Urothelium cell line (cell line): ENCODE data around the gene ELK4.
"Not testable (repeated sequence)": the region's sequence is repeated elsewhere in the genome, so short reads cannot be mapped to it uniquely, and the experiment has no call there.

Source experiments
- DNase-seq: peaks from one replicate; pipeline ENCODE4 v3.0.0; 2011; ENCODE audit warnings: low spot score, mixed read lengths
- FAIRE-seq: peaks from 2 replicates; lab custom pipeline; 2011; peaks lifted over from hg19 to GRCh38; lab: Jason Lieb, UNC

The ELK4 gene

DNA sequence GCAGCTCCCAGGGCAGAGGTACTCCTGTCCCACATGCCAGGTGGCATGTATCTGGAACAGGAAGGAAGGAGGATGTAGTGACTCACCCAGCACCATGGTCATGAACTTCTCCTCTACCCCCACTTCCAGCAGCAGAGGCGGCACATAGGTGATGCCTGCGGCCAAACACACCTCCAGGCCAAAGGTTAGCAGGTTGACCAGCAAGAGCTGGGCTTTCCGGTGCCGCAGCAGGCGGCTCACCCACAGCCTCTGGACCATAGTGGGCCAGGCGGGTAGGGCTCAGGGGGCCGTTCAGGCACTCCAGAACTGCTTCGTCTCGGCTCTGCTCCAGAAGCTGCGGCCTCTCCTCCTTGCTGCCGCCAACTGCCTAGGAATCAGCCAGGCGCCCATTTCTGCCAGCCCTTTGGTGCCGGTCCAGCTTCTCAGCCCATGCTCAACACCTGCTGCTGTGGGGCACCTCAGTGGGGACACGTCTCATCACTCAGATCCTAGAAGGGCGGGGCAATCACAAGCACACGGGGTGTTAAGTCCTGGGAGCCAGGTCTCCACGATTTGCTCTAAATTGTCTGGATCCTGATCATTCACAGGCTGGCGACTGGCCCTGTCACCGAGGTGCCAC, 32.7 kb upstream of the ELK4 start:
- DNase-seq (no peak), FAIRE-seq (peak; percentile 23)

DNA sequence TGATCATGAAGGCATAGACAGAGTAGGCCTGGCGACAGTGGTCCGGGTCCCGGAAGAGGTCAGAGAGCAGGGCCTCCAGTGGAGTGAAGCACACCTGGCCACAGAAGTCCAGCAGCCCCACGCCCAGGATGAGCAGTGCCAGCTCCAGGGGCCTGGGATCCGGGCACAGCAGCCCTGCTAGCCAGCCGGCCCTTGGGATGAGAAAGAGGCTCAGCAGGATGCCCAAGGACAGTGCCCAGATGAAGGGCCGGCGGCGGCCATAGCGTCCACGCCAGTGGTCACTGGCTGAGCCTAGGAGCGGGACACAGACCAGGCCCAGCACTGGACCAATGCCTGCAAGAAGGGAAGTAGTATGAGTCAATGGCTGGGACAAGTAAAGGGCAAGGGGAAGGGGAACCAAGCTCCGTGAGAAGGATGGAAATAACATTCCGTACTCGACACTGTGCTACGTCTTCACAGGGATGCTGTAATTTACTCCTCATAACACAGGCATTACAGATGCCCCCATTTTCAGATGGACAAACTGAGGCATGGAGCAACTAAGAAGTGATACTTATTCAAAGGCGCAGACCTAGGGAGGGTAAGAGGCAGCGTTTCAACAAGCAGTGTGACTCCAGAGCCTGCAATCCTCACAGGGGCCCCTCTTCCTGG, 31.6 kb upstream of the ELK4 start:
- no peak for FAIRE-seq
- DNase-seq: no peak

DNA sequence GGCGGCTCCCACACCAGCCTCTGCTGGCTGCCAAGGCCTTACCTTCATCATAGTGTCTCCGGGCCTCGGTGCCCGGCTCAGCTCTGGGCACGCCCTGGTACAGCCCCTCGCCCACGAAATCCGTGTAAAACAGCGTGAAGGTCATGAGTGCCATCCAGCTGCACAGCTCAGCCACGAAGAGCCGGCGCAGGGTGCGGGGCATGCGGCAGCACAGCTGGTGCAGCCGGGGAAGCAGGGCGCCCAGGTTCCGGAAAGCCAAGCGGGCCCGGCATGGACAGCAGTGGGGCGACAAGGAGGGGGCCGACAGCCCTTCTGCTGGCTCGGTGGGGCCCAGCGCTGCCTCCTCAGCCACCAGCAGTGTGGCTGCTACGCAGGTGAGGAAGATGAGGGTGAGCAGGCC, 31.0 kb upstream of the ELK4 start:
- DNase-seq: no peak
- no peak for FAIRE-seq

DNA sequence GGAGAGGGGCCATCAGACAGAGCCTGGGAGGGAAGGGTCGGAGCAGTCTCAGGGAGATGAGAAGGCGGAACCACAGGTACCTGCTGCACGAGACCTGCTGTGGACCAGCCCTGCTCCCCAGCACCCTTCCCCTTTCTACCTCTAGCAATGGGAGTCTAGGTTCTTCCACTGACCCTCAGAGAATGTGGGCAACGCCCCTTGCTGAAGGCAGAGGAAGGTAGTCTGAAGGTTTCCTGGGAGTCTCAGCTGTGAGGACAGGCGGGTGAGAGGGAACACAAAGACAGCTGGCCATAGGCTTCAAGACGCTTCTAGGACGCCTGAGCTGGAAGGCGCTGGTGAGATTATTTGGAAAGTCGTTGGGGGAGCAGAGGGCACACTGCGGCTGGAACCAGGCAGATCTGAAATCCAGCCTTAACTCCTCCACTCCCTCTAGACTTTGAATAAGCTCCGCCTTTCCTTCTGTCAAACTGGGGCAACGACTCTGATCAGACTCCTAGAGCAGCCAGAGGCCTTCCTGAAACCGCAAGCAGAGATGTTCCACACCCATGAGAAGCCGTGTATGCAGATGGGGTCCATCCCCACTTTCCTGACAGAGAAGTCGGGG, 30.4 kb upstream of the ELK4 start:
- DNase-seq (no peak), FAIRE-seq (no peak)

DNA sequence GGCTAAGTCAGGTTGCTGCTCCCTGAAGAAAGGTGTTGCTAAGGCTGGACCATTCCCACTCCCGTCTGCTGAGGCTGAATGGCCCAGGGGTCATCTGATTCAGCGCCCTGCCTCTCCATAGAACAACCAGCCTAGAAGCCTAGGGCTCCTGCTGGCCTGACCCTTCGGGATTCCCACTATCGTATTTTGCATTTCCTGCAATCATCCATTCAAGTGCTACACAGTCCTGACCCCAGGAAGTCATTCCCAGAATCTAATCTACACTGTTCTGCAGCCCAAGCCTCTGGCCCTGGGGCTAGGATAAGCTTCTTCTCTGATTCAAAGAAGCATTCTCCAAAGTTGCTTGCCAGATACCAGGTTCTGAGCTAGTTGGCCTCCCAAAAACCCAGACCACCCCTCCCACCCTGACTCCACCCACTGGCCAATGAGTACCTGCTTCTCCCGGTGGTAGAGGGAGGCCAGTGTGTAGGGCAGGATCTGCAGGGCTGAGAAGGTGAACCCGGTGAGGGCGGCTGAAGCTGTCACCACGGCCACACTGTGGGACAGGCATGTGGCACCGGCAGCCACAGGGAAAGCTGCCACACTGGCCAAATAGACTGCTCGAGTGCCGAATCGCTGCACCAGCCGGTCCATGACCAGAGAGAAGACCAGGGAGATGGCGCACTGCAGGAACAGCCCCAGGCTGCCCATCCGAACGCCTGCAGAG, 29.8 kb upstream of the ELK4 start:
- DNase-seq (no peak), FAIRE-seq (no peak)

DNA sequence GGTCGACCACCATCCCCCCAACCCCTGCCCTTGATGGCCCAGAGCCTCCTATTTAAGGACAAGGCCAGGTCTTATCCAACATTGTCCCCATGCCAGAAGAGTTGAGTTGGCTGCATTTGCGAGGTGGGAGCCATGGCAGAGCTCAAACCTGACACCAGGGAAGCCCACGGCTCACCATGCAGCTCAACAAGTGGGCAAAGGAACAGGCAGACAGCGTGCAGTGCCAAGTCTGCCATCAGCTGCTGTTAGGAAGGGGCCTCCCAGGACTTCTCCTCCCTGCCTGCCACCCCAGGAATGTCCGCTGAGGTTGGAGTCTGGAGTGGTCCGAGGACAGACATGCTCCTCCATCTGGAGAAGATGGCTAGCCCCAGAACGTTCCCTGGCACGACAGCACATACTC, 28.6 kb upstream of the ELK4 start:
- DNase-seq: no peak
- no peak for FAIRE-seq

DNA sequence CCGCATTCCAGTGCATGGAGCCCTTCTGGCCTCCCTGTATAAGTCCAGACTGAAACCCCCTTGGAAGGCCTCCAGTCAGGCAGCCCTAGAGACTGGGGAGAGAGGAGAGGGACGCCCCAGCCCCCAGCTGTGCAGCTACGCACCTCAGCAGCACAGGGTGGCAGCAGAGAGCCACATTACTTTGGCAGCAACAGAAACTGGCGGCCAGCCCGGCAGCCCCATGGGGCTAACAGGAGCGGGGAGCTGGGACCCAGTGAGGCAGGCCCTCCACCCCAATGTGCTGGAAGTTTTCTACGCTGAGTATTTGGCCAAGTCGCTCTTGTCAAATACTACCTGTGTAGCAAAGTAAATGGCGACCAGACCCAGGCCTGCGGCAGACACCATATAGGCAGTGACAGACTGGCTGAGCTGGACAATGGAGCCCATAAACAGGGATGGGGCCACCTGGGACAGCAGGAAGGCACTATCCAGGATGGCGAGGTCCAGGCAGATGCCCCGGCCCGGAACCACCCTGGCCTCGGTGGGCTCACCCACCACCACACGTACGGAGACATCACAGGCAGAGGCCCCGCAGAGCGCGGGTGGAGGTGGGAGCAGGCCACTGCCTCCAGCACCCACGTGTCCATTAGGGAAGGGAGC, 27.3 kb upstream of the ELK4 start:
- DNase-seq (peak; percentile 78), FAIRE-seq (peak; percentile 20)

DNA sequence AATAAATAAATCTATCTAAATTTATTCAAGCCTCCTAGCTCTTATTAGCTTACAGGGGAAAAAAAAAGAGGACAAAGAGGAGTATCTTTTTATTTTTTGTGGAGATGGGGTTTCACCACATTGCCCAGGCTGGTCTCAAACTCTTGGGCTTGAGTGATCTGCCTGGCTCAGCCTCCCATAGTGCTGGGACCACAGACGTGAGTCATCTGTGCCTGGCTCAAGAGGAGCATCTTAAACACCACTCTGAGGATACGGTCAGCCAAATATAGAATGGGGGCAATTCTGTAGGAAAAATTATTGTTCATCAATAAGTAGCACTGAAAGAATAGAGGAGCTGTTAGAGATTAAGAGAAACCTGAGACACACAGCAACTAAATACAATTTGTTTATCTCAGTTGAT, 24.4 kb upstream of the ELK4 start:
- DNase-seq: no peak
- FAIRE-seq: no peak

DNA sequence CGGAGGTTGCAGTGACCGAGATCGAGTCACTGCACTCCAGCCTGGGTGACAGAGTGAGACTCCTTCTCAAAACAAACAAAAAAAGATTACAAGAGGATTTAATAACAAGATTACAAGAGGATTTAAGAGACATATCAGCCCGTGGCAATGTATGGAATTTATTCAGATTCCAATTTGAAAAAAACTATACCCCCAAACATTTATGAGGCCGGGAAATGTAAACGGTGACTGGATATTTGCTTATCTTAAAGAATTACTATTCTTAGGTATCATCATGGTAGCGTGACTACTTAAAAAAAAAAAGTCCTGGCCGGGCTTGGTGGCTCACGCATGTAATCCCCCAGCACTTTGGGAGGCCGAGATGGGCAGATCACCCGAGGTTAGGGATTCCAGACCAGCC, 21.2 kb upstream of the ELK4 start:
- FAIRE-seq: no peak
- no peak for DNase-seq

DNA sequence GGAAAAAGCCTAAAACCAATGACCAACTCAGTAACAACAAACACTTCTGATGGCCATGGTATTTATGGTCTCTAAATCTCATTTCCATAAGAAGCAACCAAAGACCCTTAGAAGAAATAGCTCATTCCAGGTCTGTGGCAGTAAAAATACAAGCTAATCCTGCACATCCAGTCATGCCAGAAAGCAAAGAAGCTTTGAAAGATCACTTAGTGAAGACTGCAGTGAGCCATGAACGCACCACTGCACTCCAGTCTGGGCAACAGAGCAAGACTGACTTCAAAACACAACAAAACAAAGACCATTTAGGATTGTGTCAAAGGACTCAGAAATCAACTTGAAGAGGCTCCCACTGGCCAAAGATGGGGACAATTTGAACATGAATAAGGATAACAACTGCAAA, 18.4 kb upstream of the ELK4 start:
- FAIRE-seq: no peak
- DNase-seq: no peak

DNA sequence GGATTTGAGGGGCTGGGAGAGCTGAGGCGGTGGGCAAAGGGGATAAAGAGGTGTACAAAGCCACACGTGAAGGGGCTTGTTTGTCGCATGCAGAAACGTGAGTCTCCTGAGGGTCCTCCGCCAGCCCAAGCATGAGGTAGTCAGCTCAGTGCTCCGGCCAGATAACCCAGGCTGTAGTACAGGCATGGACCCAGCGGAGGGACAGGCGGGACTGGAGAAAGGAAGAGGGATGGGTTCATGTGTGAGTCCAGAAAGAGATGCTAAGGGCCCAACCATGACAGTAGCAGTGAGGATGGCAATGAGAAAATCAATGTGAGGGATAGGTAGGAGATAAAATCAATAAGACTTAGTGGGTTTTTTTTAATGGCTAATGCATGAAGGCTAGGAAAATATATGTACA, 13.7 kb upstream of the ELK4 start:
- no peak for DNase-seq
- FAIRE-seq: no peak

DNA sequence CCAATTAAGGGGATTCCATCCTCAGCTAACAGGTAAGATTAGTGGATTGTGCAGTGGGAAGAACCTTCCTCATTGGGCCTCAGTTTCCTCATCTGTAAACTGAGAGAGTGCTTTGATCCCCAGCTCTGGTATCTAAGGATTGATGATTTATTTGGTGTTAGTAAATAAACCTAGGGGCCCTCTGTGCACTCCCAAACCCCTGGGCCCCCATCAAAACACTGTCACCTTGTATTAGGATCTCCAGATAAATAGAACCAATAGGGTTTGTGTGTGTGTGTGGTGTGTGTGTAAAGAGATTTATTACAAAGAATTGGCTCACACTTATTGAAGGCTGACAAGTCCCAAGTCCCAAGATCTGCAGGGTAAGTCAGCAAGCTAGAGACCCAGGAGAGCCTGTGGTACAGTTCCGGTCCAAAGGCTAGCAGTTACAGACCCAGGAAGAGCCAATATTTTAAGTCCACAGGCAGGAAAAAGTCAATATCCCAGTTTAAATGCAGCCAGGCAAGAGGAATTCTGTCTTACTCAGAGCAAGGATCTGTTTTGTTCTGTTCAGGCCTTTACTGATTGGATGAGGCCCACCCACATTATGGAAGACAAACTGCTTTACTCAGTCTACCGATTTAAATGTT, 11.0 kb upstream of the ELK4 start:
- DNase-seq: no peak
- no peak for FAIRE-seq

DNA sequence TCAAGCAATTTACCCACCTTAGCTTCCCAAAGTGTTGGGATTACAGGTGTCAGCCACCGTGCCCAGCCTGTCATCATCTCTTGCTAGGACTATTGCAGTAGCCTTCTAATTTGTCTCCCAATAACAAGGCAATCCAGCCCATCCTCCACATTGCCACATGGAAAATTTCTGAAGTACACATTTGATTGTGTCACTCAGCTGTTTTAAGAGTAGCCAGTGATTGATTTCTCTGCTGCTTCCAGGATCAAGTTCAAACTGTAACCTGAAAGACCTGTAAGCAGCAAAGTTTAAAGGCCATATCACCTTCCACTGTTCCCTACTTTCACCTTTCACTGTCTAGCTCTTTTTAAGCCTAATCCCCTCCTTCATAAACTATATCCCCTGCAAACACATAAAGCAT, 7.8 kb upstream of the ELK4 start:
- FAIRE-seq (no peak), DNase-seq (no peak)

DNA sequence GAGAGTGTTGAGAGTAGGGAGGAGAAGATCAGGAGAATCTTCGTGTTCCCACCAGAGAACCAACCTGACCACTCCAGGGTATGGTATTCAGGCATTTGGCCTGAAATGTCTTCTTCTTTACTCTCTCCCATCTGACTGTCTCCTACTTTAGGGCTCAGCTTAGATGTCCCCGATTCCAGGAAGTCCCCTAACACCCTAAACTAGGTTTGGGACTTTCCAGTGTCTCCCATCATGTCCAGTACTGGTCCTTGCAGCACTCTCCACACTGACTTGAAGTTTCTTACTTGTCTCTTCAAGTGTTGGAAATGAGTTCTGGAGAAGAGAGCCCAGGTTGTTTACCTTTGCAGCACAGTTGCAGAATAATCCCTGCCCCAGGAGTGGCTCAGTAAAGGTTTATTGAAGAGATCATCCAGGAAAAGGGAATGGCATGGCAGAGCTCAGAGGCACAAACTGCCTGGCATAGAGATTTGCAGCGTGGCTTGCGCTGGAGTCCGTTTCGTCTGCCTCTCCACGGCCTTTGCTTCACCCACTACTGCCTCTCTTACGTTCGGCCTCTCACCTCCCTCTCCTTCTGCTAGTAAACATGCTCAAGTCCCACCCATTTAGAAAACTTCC, 6.2 kb upstream of the ELK4 start:
- FAIRE-seq (no peak), DNase-seq (no peak)

DNA sequence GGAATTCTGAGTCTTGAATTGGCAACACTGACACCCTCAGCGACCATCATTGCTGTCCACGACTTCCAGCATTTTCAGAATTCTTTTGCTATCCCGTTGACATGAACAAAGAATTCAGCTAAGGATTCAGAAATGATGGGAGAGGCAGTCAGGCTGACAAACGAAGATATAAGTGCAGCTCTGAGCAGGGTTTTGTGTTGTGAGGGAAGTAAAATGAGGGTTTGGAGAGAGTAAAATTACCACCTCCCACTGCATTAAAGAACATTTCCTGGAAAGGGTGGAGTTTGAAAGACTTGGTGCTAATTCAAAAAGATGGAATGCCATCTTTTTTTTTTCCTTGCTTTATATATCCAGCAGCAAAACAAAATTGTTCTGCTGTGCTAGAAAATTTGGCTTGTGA, 4.9 kb upstream of the ELK4 start:
- no peak for DNase-seq
- FAIRE-seq: no peak

DNA sequence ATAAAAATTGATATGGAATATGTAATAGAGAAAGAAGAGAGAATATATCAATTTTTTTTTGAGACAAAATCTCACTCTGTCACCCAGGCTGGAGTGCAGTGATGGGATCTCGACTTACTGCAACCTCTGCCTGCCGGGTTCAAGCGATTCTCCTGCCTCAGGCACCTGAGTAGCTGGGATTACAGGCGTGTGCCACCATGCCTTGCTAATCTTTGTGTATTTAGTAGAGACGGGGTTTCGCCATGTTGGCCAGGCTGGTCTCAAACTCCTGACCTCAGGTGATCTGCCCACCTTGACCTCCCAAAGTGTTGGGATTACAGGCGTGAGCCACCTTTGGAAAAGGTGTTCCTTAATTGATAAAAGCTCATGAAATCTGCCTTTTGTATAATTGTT, 4.3 kb upstream of the ELK4 start:
- not testable (repeated sequence) for FAIRE-seq, DNase-seq

DNA sequence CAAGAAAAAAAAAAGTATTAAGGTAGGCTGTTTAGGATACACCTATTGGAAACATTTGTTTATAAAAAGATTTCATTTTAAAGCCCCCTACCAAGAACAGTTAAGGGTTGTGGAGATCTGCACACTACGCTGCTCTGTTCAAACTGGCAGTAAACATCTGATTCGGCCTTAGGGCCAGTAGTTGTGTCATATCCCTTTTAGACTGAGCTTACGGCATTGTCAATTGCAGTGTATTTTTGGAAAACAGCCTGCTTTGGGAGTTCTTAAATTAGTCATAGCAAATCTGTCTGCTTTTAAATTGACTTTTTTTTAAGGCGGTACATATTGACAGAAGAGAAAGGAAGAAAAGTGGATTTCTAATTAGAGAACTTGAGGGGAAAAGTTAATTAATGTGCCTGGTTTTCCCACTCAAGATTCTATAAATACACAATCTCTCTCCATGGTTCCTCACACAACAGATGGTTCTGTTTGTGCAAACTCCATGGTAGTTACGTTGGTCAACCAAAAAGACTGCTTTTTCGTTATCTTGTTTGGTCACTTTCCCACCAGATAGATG, 1.7 kb upstream of the ELK4 start:
- no peak for FAIRE-seq

DNA sequence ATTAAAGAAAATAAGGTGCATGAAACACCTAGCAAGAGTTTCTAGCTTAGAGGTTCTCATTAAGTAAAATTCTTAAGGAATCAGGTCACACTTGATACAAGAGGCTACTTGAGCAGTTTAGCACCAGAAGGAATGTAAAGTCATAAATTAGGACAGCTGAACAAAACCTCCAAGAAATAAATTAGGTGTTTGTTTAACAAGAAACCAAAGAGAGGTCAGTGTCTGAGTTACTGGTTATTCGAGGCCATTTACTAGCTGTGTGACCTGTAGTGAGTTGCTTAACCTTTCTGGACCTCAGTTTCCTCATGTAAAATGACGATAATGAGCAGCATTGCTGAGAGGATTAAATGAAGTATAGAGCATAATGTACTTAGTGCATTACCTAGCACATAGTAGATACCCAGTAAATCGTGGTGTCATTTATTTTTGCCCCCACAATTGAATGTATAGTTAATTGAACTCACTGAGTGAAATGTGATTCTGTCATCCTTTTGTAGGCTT, 908 bp upstream of the ELK4 start:
- DNase-seq (no peak), FAIRE-seq (no peak)

More for the DNA sequence above, 1.7 kb upstream of the ELK4 start:
- DNase-seq: no peak

DNA sequence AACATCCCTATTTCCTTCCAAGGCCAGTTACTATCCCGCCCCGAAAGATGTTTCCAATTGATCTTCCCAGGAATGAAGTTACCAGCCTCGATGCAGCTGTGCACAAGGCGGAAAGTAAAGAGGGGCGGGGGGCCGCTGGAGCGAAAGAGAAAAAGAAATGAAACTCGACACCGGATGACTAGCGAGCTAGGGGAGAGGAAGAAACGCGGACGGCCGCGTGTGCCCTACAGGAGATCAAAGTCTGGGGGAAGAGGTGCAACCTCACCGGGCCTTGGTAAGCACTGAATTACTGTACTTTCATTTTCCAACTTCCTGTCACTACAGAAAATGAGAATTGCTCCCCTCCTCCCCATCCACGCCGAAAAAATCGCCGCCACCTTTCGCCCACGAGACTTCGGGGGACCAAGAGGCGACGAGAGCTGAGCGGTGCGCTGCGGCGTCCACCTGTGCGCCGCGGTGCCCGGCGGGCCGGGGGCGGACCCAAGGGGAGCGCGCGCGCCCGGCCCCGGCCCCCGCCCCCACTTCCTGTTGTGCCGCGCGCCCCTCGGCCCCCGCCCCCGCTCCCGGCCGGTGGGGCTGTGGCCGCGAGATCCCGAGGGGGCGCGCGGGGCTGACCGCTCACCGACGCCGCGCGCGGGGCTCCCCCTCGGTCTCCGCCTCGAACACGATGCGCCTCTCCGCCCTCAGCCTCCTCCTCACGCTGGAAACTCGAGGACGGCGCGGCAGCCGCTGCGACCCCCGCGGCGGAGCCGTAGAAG, 622 bp downstream of the ELK4 start:
- DNase-seq: peak; percentile 91
- no peak for FAIRE-seq
